Hepatocyte (in vitro differentiated cells): ENCODE data around the gene TMEM202.

ENCODE experiments used
- CTCF ChIP-seq: fragments of 200-600 bp; sonication (generic); IDR thresholded peaks from 2 replicates; pipeline ENCODE4 v1.5.1; 2016; ENCODE audit warnings: antibody characterized with exemption, mild to moderate bottlenecking; ENCODE audit not compliant: poor library complexity
- EZH2 ChIP-seq: fragments of 200-600 bp; sonication (generic); IDR thresholded peaks from 2 replicates; pipeline ENCODE4 v1.6.1; 2016; ENCODE audit warnings: antibody characterized with exemption, mild to moderate bottlenecking, borderline replicate concordance
- EZH2phosphoT487 ChIP-seq: fragments of 200-600 bp; sonication (generic); IDR thresholded peaks from one replicate; pipeline ENCODE4 v1.6.1; 2018; ENCODE audit warnings: antibody characterized with exemption, mild to moderate bottlenecking, low read depth, moderate library complexity; ENCODE audit not compliant: unreplicated experiment, severe bottlenecking

- no peak for TF ChIP-seq CTCF
- TF ChIP-seq EZH2, result no peak
- no peak for TF ChIP-seq EZH2phosphoT487
Observed at GRCh38 chr15:72380743-72381142, 17.4 kb upstream of the TMEM202 start.
